HCT116 (cell line): ENCODE data around the gene SRPK3. TPM values are rescaled to one million over a fixed set of nuclear protein-coding genes. Genes with fewer than 3 reads are reported as not detected.

ENCODE experiments used
- ATAC-seq: fragments of 200-7000 bp; cut with Tn5 transposase; 2 replicates; pipeline ENCODE4 v1.9.1; 2020; ENCODE audit warnings: mild to moderate bottlenecking, moderate library complexity
- BruUV-seq: library from RNA; stranded (reverse); fragments of 400-500 nt; replicated peaks from 2 replicates; lab custom pipeline; 2021; lab: Mats Ljungman, UMichigan
- CTCF ChIA-PET: fragments of 300-600 bp; sonication (Branson Sonifier 250); formaldehyde crosslinking; loops from one replicate; lab custom pipeline; 2021; ENCODE audit warnings: antibody characterized with exemption; lab: Charles Lee
- POLR2A ChIA-PET: fragments of 300-600, 350-600 bp; sonication (Branson Sonifier 250); formaldehyde crosslinking; loops from one replicate; lab custom pipeline; 2021; ENCODE audit warnings: antibody characterized with exemption; lab: Charles Lee
- RAD21 ChIA-PET, 2 experiments: fragments of 300-600 bp; sonication (Branson Sonifier 250); formaldehyde crosslinking; loops; one replicate each; lab custom pipeline; 2023; ENCODE audit warnings: low total read pairs in 2 of 2; ENCODE audit not compliant: uncharacterized antibody in 2 of 2, unreplicated experiment in 2 of 2, low non-redundant PET in 1 of 2; lab: Charles Lee
- DNase-seq: peaks from one replicate; pipeline ENCODE4 v3.0.0-alpha.2; 2010; ENCODE audit warnings: low read depth, low spot score
- H2AFZ ChIP-seq: fragments of 200-600 bp; shearing (Covaris generic), sonication (generic); 2 replicates; pipeline ENCODE4 v1.6.1; 2017; ENCODE audit warnings: low read depth, mixed run types, mixed read lengths, antibody characterized with exemption, low read length; ENCODE audit not compliant: poor library complexity, severe bottlenecking
- H3K27ac ChIP-seq: 2 replicates; pipeline ENCODE4 v1.5.1; 2012; ENCODE audit warnings: low read depth, low read length
- H3K27me3 ChIP-seq: fragments of 200-600 bp; sonication (generic); 2 replicates; pipeline ENCODE4 v1.6.1; 2016; ENCODE audit warnings: mixed run types, low read length, mixed read lengths; ENCODE audit not compliant: insufficient read depth
- H3K36me3 ChIP-seq, 2 experiments: fragments of 200-500 bp in 1 of 2; fragments of 200-600 bp in 1 of 2; sonication (Bioruptor generic) in 1 of 2; sonication (generic) in 1 of 2; 2 replicates each; pipeline versions ENCODE4 v1.5.1 to v1.6.1; 2014 to 2016; ENCODE audit warnings: low read length in 2 of 2, inconsistent platforms in 1 of 2, mixed read lengths in 1 of 2, mixed run types in 1 of 2; ENCODE audit not compliant: insufficient read depth in 2 of 2, control insufficient read depth in 1 of 2
- H3K4me1 ChIP-seq, 2 experiments: fragments of 200-600 bp in 1 of 2; sonication (generic) in 1 of 2; 2 replicates each; pipeline versions ENCODE4 v1.5.1 to v1.6.1; 2012 to 2017; ENCODE audit warnings: low read length in 2 of 2, inconsistent platforms in 1 of 2, mild to moderate bottlenecking in 1 of 2, mixed read lengths in 1 of 2, mixed run types in 1 of 2, moderate library complexity in 1 of 2; ENCODE audit not compliant: insufficient read depth in 2 of 2, control insufficient read depth in 1 of 2
- H3K4me2 ChIP-seq: fragments of 200-600 bp; sonication (generic); 2 replicates; pipeline ENCODE4 v1.6.1; 2017; ENCODE audit warnings: mixed run types, low read length, mixed read lengths
- H3K4me3 ChIP-seq, 2 experiments: fragments of 200-600 bp in 1 of 2; sonication (generic) in 1 of 2; replicated peaks in 1 of 2; 2 replicates each; pipeline ENCODE4 v1.5.1; 2011 to 2016; ENCODE audit warnings: low read length in 2 of 2, control low read depth in 1 of 2, low read depth in 1 of 2, mild to moderate bottlenecking in 1 of 2, mixed read lengths in 1 of 2, mixed run types in 1 of 2
- H3K79me2 ChIP-seq: fragments of 200-600 bp; sonication (generic); 2 replicates; pipeline ENCODE4 v1.6.1; 2017; ENCODE audit warnings: mild to moderate bottlenecking, mixed run types, low read length, moderate library complexity, mixed read lengths; ENCODE audit not compliant: insufficient read depth
- H3K9ac ChIP-seq: fragments of 200-600 bp; sonication (generic); 2 replicates; pipeline ENCODE4 v1.6.1; 2016; ENCODE audit warnings: low read length, mixed read lengths
- H3K9me2 ChIP-seq: fragments of 200-600 bp; sonication (generic), shearing (Covaris generic); 2 replicates; pipeline ENCODE4 v1.6.1; 2017; ENCODE audit warnings: mixed run types, mild to moderate bottlenecking, moderate library complexity; ENCODE audit not compliant: insufficient read depth
- H3K9me3 ChIP-seq, 2 experiments: fragments of 200-500 bp in 1 of 2; fragments of 200-600 bp in 1 of 2; sonication (Bioruptor generic) in 1 of 2; sonication (generic) in 1 of 2; 2 replicates each; pipeline ENCODE4 v1.6.1; 2014 to 2017; ENCODE audit warnings: low read length in 2 of 2, mixed read lengths in 2 of 2, inconsistent platforms in 1 of 2, low read depth in 1 of 2, mild to moderate bottlenecking in 1 of 2, mixed run types in 1 of 2, moderate library complexity in 1 of 2; ENCODE audit not compliant: control insufficient read depth in 1 of 2, insufficient read depth in 1 of 2
- H4K20me1 ChIP-seq: fragments of 200-600 bp; sonication (generic), shearing (Covaris generic); 2 replicates; pipeline ENCODE4 v1.6.1; 2017; ENCODE audit warnings: mixed run types, mild to moderate bottlenecking, moderate library complexity; ENCODE audit not compliant: insufficient read depth
- CEBPB ChIP-seq: IDR thresholded peaks from 2 replicates; pipeline ENCODE4 v1.6.1; 2012; ENCODE audit warnings: low read depth
- FOSL1 ChIP-seq: IDR thresholded peaks from 2 replicates; pipeline ENCODE4 v1.6.1; 2012; ENCODE audit warnings: low read depth
- RAD21 ChIP-seq: IDR thresholded peaks from 2 replicates; pipeline ENCODE4 v1.6.1; 2012; ENCODE audit warnings: low read depth, mild to moderate bottlenecking
- SIN3A ChIP-seq: IDR thresholded peaks from 2 replicates; pipeline ENCODE4 v1.6.1; 2012; ENCODE audit warnings: low read depth
- TCF7L2 ChIP-seq: IDR thresholded peaks from 2 replicates; pipeline ENCODE4 v1.7.0; 2011; ENCODE audit warnings: borderline replicate concordance, inconsistent platforms; ENCODE audit not compliant: insufficient read depth, insufficient read length; ENCODE audit errors: extremely low read depth
- intact Hi-C: fragments of 100-400 bp; cut with micrococcal nuclease; formaldehyde crosslinking; loops from 2 replicates; pipeline ENCODE4 v1.10.0; 2022
- total RNA-seq: library from RNA; stranded (reverse); gene quantifications from one replicate; pipeline ENCODE4 v1.2.1, GENCODE V29; 2021; ENCODE audit not compliant: unreplicated experiment
- TF ChIP-seq, protein P1 (sequence below), 3 experiments: fragments of 200-600 bp in 1 of 3; sonication (generic) in 1 of 3; IDR thresholded peaks in 2 of 3; conservative IDR thresholded peaks in 1 of 3; 2 replicates each; pipeline ENCODE4 v1.5.1; 2012 to 2017; ENCODE audit warnings: low read depth in 2 of 3, low read length in 2 of 3, antibody characterized with exemption in 1 of 3, borderline replicate concordance in 1 of 3, control low read depth in 1 of 3, mild to moderate bottlenecking in 1 of 3, mixed read lengths in 1 of 3, mixed run types in 1 of 3, moderate library complexity in 1 of 3; ENCODE audit not compliant: insufficient read depth in 1 of 3

The SRPK3 gene
- total RNA-seq, 1 experiment from 2014 or later: not detected

DNA sequence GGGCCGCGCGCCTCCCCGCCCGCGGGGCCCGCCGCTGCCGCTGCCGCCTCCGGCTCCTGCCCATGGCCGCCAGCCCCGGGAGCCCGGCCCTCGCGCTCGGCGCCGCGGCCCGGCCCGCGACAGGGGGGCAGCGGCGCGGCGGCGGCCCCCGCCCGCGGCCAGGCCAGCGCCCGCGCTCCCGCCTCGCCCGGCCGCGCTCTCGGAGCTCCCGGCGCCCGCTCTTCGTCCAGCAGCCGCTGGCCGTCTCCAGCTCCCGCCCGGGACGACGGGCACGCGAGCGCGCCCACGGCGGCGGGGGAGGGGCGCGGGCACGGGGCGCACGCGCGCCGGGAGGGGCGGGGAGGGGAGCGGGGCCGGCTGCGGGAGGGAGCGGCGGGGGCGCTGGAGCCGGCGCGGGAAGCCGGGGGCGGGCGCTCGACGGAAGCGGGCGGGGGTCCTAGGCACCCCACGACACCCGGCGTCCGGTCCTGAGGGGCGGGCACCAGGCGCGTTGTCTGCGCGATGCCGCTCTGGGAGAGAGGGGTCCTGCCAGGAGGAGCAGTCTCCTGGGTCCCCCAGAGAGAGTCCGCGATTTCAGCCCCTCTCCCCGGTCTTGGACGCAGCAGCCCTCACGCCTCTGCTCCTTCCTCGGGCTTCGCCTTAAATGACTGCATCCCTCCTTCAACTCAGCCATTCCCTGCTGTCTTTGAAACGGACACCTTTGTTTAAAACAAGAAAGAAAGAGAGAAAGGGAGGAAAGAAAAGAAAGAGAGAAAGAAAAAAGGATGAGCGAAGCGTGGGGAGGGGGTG is 50.0 kb downstream of the SRPK3 start:
- no peaks in the 10 kb centered on the region for H3K27me3 ChIP-seq
- CTCF ChIA-PET: no interaction called here
- H3K27ac ChIP-seq: no peak overlapping the region
- DNase-seq (no peak), ATAC-seq (no peak)
- no peaks in the 10 kb centered on the region for H4K20me1 ChIP-seq
- POLR2A ChIA-PET: no interaction called here
- TF ChIP-seq SIN3A: no peak
- TF ChIP-seq RAD21: no peak
- TF ChIP-seq TCF7L2: no peak
- TF ChIP-seq FOSL1: no peak
- TF ChIP-seq CEBPB: no peak
- TF ChIP-seq, protein P1, sequence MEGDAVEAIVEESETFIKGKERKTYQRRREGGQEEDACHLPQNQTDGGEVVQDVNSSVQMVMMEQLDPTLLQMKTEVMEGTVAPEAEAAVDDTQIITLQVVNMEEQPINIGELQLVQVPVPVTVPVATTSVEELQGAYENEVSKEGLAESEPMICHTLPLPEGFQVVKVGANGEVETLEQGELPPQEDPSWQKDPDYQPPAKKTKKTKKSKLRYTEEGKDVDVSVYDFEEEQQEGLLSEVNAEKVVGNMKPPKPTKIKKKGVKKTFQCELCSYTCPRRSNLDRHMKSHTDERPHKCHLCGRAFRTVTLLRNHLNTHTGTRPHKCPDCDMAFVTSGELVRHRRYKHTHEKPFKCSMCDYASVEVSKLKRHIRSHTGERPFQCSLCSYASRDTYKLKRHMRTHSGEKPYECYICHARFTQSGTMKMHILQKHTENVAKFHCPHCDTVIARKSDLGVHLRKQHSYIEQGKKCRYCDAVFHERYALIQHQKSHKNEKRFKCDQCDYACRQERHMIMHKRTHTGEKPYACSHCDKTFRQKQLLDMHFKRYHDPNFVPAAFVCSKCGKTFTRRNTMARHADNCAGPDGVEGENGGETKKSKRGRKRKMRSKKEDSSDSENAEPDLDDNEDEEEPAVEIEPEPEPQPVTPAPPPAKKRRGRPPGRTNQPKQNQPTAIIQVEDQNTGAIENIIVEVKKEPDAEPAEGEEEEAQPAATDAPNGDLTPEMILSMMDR (IDR thresholded peaks at IDR 0.05 in 2 of 3, conservative IDR thresholded peaks at IDR 0.05 in 1 of 3; ENCODE audit: borderline replicate concordance in 1 of 3, insufficient read depth in 1 of 3, low read depth in 2 of 3, low read length in 2 of 3): no peak
- H2AFZ ChIP-seq: no peak overlapping the region
- H3K4me3 ChIP-seq: no peak overlapping the region
- H3K4me2 ChIP-seq: no peak overlapping the region
- H3K79me2 ChIP-seq: no peaks in the 10 kb centered on the region
- peaks cover 0 to 13% of the 10 kb centered on the region in 2 experiments; a peak in 2 of 4 replicates for H3K4me1 ChIP-seq
- RAD21 ChIA-PET: no interaction called here
- H3K36me3 ChIP-seq: no peaks in the 10 kb centered on the region
- no peaks in the 10 kb centered on the region for H3K9me3 ChIP-seq
- no TSS peak for BruUV-seq
- intact Hi-C loops: no loop called here
- H3K9ac ChIP-seq: no peak overlapping the region
- no peaks in the 10 kb centered on the region for H3K9me2 ChIP-seq
